ENCODE measurements around the gene IL37.

DNA sequence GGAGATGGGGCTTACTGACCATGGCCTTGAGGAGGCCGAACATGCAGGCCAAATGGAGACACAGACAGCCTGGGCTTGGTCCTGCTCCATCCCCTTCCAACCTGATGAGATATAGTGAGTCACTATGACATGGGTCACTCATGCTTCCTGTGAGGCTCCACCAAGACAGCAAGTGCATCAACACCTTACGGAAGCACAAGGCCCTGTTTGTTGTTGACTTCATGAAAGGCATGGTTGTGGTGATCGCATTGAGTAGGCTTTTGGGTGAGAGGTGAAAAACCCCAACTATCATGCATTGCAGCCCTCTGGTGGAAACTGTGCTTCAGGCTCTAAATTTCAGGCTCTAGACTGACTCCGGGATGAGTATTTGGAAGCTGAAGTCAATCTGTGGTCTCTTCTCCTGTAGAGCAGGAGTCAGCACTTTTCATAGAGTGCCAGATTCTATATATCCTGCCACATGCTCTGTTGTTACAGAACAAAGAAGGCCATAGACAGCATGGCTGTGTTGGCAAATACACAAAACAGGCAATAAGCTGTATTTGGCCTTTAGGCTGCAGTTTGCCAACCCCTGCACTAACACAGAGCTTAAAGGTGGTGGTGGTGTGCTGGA is 10.1 kb downstream of the IL37 start:
- TF ChIP-seq CTCF (conservative IDR thresholded peaks at IDR 0.05 in 1 of 2, IDR thresholded peaks at IDR 0.05 in 1 of 2; ENCODE audit: low read depth in 1 of 2, low read length in 2 of 2) (no peak), EZH2 (IDR thresholded peaks at IDR 0.05; ENCODE audit: low read length, missing control alignments) (no peak)

Data from fibroblast of lung (primary cell).